ENCODE measurements around the gene PADI6.

DNA sequence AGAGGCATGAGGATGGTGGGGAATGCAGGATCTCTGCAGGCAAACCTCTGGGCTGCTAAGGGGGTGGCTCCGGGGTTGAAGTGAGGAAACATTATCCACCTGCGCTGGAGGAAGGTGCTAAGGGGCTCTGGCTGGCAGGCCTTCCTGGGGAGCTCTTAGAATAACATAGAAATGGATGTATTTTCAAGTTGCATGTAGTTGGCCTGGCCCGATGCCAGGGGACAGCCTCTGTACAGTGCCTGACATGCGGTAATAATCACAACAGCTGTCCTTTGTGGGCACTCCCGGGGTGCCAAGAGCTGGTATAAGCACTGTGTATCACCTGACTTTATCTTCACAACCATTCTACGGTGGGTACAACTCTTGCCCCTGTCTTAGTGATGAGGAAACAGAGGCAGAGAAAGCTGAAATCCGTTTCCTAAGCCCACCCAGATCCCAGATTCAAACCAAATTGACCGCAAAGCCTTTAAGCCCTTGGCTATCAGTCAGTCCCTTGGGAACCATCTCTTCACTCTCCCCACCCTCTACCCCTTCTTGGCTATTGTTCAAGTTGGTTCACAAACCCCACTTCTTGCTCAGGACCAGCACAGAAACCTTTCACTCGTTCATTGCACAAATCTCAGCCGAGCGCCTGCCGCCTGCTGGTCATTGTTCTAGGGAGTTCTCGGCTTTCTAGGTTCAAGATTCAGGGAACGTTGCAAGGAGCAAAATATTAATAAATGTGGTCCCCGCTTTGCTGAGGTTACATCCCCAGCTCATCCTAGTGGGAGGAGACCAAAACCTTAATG, 33.1 kb upstream of the PADI6 start:
- TF ChIP-seq POLR2A (IDR thresholded peaks at IDR 0.05) = no peak
- TF ChIP-seq, protein P1, sequence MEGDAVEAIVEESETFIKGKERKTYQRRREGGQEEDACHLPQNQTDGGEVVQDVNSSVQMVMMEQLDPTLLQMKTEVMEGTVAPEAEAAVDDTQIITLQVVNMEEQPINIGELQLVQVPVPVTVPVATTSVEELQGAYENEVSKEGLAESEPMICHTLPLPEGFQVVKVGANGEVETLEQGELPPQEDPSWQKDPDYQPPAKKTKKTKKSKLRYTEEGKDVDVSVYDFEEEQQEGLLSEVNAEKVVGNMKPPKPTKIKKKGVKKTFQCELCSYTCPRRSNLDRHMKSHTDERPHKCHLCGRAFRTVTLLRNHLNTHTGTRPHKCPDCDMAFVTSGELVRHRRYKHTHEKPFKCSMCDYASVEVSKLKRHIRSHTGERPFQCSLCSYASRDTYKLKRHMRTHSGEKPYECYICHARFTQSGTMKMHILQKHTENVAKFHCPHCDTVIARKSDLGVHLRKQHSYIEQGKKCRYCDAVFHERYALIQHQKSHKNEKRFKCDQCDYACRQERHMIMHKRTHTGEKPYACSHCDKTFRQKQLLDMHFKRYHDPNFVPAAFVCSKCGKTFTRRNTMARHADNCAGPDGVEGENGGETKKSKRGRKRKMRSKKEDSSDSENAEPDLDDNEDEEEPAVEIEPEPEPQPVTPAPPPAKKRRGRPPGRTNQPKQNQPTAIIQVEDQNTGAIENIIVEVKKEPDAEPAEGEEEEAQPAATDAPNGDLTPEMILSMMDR (IDR thresholded peaks at IDR 0.05) = peak in 1 of 6 experiments; percentile 18
